Measurements from ENCODE around the gene MED26.

DNA sequence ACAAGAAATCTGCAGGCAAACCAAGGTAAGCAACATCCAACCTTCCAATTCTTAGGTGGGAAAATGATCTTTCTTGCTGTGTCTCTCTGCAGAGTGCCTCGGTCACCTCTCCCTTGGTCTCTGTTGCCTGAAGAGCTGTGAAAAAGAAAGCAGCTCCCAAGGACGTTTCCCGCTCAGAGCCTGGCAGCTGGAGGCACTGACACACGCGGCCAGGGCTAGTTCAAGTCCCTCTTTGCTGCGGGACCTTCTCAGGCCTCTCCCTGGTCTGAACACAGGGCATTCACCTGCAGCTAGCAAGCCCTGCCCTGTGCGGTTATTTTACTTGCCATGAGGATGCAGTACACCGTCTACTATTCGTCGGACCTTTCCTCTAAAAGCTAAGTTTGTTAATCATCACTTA, 3.8 kb downstream of the MED26 start:
- TF ChIP-seq, protein P1, sequence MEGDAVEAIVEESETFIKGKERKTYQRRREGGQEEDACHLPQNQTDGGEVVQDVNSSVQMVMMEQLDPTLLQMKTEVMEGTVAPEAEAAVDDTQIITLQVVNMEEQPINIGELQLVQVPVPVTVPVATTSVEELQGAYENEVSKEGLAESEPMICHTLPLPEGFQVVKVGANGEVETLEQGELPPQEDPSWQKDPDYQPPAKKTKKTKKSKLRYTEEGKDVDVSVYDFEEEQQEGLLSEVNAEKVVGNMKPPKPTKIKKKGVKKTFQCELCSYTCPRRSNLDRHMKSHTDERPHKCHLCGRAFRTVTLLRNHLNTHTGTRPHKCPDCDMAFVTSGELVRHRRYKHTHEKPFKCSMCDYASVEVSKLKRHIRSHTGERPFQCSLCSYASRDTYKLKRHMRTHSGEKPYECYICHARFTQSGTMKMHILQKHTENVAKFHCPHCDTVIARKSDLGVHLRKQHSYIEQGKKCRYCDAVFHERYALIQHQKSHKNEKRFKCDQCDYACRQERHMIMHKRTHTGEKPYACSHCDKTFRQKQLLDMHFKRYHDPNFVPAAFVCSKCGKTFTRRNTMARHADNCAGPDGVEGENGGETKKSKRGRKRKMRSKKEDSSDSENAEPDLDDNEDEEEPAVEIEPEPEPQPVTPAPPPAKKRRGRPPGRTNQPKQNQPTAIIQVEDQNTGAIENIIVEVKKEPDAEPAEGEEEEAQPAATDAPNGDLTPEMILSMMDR (IDR thresholded peaks at IDR 0.05; ENCODE audit: borderline replicate concordance, extremely low read depth, low read length, poor library complexity, severe bottlenecking), result no peak
- TF ChIP-seq EZH2 (IDR thresholded peaks at IDR 0.05; ENCODE audit: borderline replicate concordance, low read depth, low read length, severe bottlenecking), result no peak
